Stomach (tissue), 9 donors: ENCODE results near the gene RPSA. TPM values are rescaled to one million over a fixed set of nuclear protein-coding genes. Genes with fewer than 3 reads are reported as not detected.
"Not testable (repeated sequence)": the region's sequence is repeated elsewhere in the genome, so short reads cannot be mapped to it uniquely, and the experiment has no call there.

Experiments
- DNase-seq, 2 donors: peaks; one replicate each; pipeline versions ENCODE4 v3.0.0 to v3.0.0-alpha.2; 2013 to 2019
- H3K27ac ChIP-seq, 5 donors: fragments of 200-600 bp in 4 of 5; sonication (generic) in 4 of 5; one replicate each; pipeline ENCODE4 v1.5.1; 2013 to 2019; ENCODE audit warnings: mild to moderate bottlenecking in 1 of 5, moderate library complexity in 1 of 5
- H3K27me3 ChIP-seq, 3 donors: fragments of 200-600 bp; sonication (generic); one replicate each; pipeline ENCODE4 v1.5.1; 2017 to 2019; ENCODE audit warnings: mixed run types in 1 of 3
- H3K36me3 ChIP-seq, 4 donors: fragments of 200-600 bp; sonication (generic); 1 replicate in 3 of 4; 2 replicates in 1 of 4; pipeline ENCODE4 v1.5.1; 2016 to 2019
- H3K4me1 ChIP-seq, 4 donors: fragments of 200-600 bp; sonication (generic); one replicate each; pipeline ENCODE4 v1.5.1; 2016 to 2019
- H3K4me3 ChIP-seq, 4 donors: fragments of 200-600 bp; sonication (generic) in 3 of 4; one replicate each; pipeline ENCODE4 v1.5.1; 2016 to 2019; ENCODE audit warnings: mild to moderate bottlenecking in 1 of 4
- H3K9me3 ChIP-seq, 4 donors: fragments of 200-600 bp; sonication (generic); one replicate each; pipeline ENCODE4 v1.5.1; 2016 to 2019
- CTCF ChIP-seq, 7 experiments: fragments of 450-650 bp in 4 of 7; fragments of 200-600 bp in 3 of 7; sonication (generic) in 3 of 7; IDR thresholded peaks; one replicate each; pipeline ENCODE4 v1.5.1; 2016 to 2019; ENCODE audit warnings: antibody characterized with exemption in 7 of 7, control low read depth in 2 of 7, mild to moderate bottlenecking in 1 of 7
- EP300 ChIP-seq: sonication (generic); formaldehyde crosslinking; IDR thresholded peaks from one replicate; pipeline ENCODE4 v1.6.1; 2017; ENCODE audit warnings: antibody characterized with exemption
- POLR2A ChIP-seq, 4 donors: fragments of 450-650 bp; IDR thresholded peaks; one replicate each; pipeline ENCODE4 v1.6.1; 2016; ENCODE audit warnings: antibody characterized with exemption in 4 of 4, control low read depth in 2 of 4, mild to moderate bottlenecking in 1 of 4, moderate library complexity in 1 of 4
- POLR2AphosphoS5 ChIP-seq, 3 donors: sonication (generic); formaldehyde crosslinking; IDR thresholded peaks; one replicate each; pipeline ENCODE4 v1.6.1; 2016; ENCODE audit warnings: antibody characterized with exemption in 3 of 3
- WGBS, 5 donors: extraction: QIAGEN DNeasy Blood & Tissue Kit in 3 of 5; methylation state at CpG; one replicate each; pipeline versions ENCODE4 v1.1.5 to v1.1.7; 2013 to 2018; 5-methylcytosine and 5-hydroxymethylcytosine counted together
- intact Hi-C: fragments of 100-400 bp; cut with DNase I; formaldehyde crosslinking; loops from one replicate; pipeline ENCODE4 v1.15.1; 2023; ENCODE audit warnings: low total_unique reads
- polyA plus RNA-seq, 3 donors: library from polyadenylated mRNA; stranded (reverse); fragments of 200-250 nt; gene quantifications; one replicate each; pipeline ENCODE4 v1.2.3, GENCODE V29; 2013
- total RNA-seq, 5 donors: library from RNA; depleted of rRNA; stranded (reverse); fragments of >200 nt; gene quantifications; one replicate each; pipeline versions ENCODE4 v1.1.0 to v1.2.3, GENCODE V29; 2014 to 2016
- donor health status: healthy with polysubstance abuse.
- donor health status: Bipolar disorder and iron deficiency.
- donor health status: healthy.

The RPSA gene
- total and polyA plus RNA-seq, 8 donors, result 346 to 2,119 (median 1,066) TPM

- H3K4me1 ChIP-seq, result peaks cover 0 to 8% (median 3%) of the 10 kb centered on the region in 4 donors
- no peak for DNase-seq
- 52 to 77% (median 65%) methylated on average over 3 of the region's 3 CpGs for WGBS, 5 donors
- intact Hi-C loops, result no loop called here
- TF ChIP-seq POLR2AphosphoS5 (IDR thresholded peaks at IDR 0.05) (no peak), CTCF (IDR thresholded peaks at IDR 0.05) (no peak), POLR2A (IDR thresholded peaks at IDR 0.05) (no peak), EP300 (no peak)
- H3K4me3 ChIP-seq, result no peak overlapping the region
- no peaks in the 10 kb centered on the region for H3K36me3 ChIP-seq
- no peaks in the 10 kb centered on the region for H3K27me3 ChIP-seq
- H3K27ac ChIP-seq, result no peak overlapping the region
- no peaks in the 10 kb centered on the region for H3K9me3 ChIP-seq
Measured at GRCh38 chr3:39449796-39450195, 43.3 kb downstream of the RPSA start.

GRCh38 chr3:39453134-39453533 is 46.6 kb downstream of the RPSA start:
- TF ChIP-seq CTCF (IDR thresholded peaks at IDR 0.05), result no peak
- no peak for TF ChIP-seq EP300
- Histone ChIP-seq H3K27me3 (peaks cover 0 to 8% (median 0%) of the 10 kb centered on the region in 3 donors), H3K4me3 (no peak overlapping the region), H3K4me1 (peaks cover 0 to 1% (median under 1%) of the 10 kb centered on the region in 4 donors), H3K36me3 (no peaks in the 10 kb centered on the region), H3K27ac (no peak overlapping the region), H3K9me3 (no peaks in the 10 kb centered on the region)
- intact Hi-C loops, result no loop called here
- WGBS, 5 donors, result 18 to 44% (median 23%) methylated on average over 1 of the region's 1 CpG
- no peak for DNase-seq

- DNase-seq, H3K36me3 ChIP-seq, H3K4me3 ChIP-seq, H3K27ac ChIP-seq, H3K27me3 ChIP-seq, H3K9me3 ChIP-seq, intact Hi-C loops, H3K4me1 ChIP-seq: not testable (repeated sequence)
- 93 to 96% (median 95%) methylated on average over 7 of the region's 7 CpGs for WGBS, 5 donors
Measured at GRCh38 chr3:39453872-39454271, 47.4 kb downstream of the RPSA start.

GRCh38 chr3:39454591-39455217 is 48.2 kb downstream of the RPSA start:
- Histone ChIP-seq H3K27me3 (peaks cover 0 to 8% (median 8%) of the 10 kb centered on the region in 3 donors), H3K4me3 (no peak overlapping the region), H3K4me1 (no peaks in the 10 kb centered on the region), H3K9me3 (no peaks in the 10 kb centered on the region), H3K36me3 (no peaks in the 10 kb centered on the region), H3K27ac (no peak overlapping the region)
- DNase-seq, result no peak
- intact Hi-C loops, result no loop called here
- TF ChIP-seq EP300, result no peak
- TF ChIP-seq POLR2AphosphoS5 (IDR thresholded peaks at IDR 0.05), result no peak
- no peak for TF ChIP-seq POLR2A (IDR thresholded peaks at IDR 0.05)
- no peak for TF ChIP-seq CTCF (IDR thresholded peaks at IDR 0.05)
- 40 to 83% (median 44%) methylated on average over 2 to 3 of the region's 3 CpGs for WGBS, 5 donors

GRCh38 chr3:39456159-39456558 is 49.6 kb downstream of the RPSA start:
- peaks cover 0 to 8% (median 8%) of the 10 kb centered on the region in 3 donors for H3K27me3 ChIP-seq
- no peaks in the 10 kb centered on the region for H3K36me3 ChIP-seq
- H3K4me1 ChIP-seq, result no peaks in the 10 kb centered on the region
- no peak for DNase-seq
- no peak for TF ChIP-seq POLR2AphosphoS5 (IDR thresholded peaks at IDR 0.05)
- TF ChIP-seq POLR2A (IDR thresholded peaks at IDR 0.05), result no peak
- TF ChIP-seq EP300, result no peak
- no peak for TF ChIP-seq CTCF (IDR thresholded peaks at IDR 0.05)
- no peak overlapping the region for H3K4me3 ChIP-seq
- no peak overlapping the region for H3K27ac ChIP-seq
- WGBS, 5 donors, result 95 to 98% (median 96%) methylated on average over 20 of the region's 20 CpGs
- H3K9me3 ChIP-seq, result no peaks in the 10 kb centered on the region
- intact Hi-C loops, result no loop called here
